Esophagus (tissue), 2 donors: ENCODE results near the gene PLEKHF1. TPM values are rescaled to one million over a fixed set of nuclear protein-coding genes. Genes with fewer than 3 reads are reported as not detected.

Experiments
- H3K27ac ChIP-seq, 2 donors: one replicate each; pipeline ENCODE4 v1.5.1; 2013; ENCODE audit warnings: low read depth in 2 of 2, mild to moderate bottlenecking in 2 of 2, inconsistent platforms in 1 of 2, low read length in 1 of 2, moderate library complexity in 1 of 2
- H3K27me3 ChIP-seq, 2 donors: one replicate each; pipeline ENCODE4 v1.6.1; 2013; ENCODE audit warnings: low read length in 2 of 2, control low read depth in 1 of 2, mild to moderate bottlenecking in 1 of 2; ENCODE audit not compliant: insufficient read depth in 2 of 2, control insufficient read depth in 1 of 2
- H3K36me3 ChIP-seq, 2 donors: one replicate each; pipeline ENCODE4 v1.6.1; 2013; ENCODE audit warnings: low read length in 1 of 2; ENCODE audit not compliant: control insufficient read depth in 2 of 2, insufficient read depth in 2 of 2
- H3K4me1 ChIP-seq, 2 donors: one replicate each; pipeline ENCODE4 v1.6.1; 2013; ENCODE audit warnings: low read length in 1 of 2; ENCODE audit not compliant: control insufficient read depth in 2 of 2, insufficient read depth in 2 of 2
- H3K4me3 ChIP-seq, 2 donors: one replicate each; pipeline ENCODE4 v1.5.1; 2013; ENCODE audit warnings: low read length in 2 of 2, mild to moderate bottlenecking in 2 of 2, low read depth in 1 of 2, moderate library complexity in 1 of 2
- H3K9me3 ChIP-seq, 2 donors: one replicate each; pipeline ENCODE4 v1.6.1; 2013; ENCODE audit warnings: mild to moderate bottlenecking in 2 of 2, low read depth in 1 of 2, low read length in 1 of 2, moderate library complexity in 1 of 2; ENCODE audit not compliant: control insufficient read depth in 2 of 2, insufficient read depth in 1 of 2
- WGBS, 2 donors: extraction: QIAGEN DNeasy Blood & Tissue Kit; methylation state at CpG; one replicate each; pipeline ENCODE4 v1.1.7; 2013; 5-methylcytosine and 5-hydroxymethylcytosine counted together
- polyA plus RNA-seq, 2 donors: library from polyadenylated mRNA; stranded (reverse); fragments of 200-250 nt; gene quantifications; one replicate each; pipeline ENCODE4 v1.2.3, GENCODE V29; 2013
- donor health status: healthy with polysubstance abuse.
- donor health status: Bipolar disorder and iron deficiency.

Gene PLEKHF1
- polyA plus RNA-seq, 2 donors, result 15.1 to 33.6 TPM

DNA sequence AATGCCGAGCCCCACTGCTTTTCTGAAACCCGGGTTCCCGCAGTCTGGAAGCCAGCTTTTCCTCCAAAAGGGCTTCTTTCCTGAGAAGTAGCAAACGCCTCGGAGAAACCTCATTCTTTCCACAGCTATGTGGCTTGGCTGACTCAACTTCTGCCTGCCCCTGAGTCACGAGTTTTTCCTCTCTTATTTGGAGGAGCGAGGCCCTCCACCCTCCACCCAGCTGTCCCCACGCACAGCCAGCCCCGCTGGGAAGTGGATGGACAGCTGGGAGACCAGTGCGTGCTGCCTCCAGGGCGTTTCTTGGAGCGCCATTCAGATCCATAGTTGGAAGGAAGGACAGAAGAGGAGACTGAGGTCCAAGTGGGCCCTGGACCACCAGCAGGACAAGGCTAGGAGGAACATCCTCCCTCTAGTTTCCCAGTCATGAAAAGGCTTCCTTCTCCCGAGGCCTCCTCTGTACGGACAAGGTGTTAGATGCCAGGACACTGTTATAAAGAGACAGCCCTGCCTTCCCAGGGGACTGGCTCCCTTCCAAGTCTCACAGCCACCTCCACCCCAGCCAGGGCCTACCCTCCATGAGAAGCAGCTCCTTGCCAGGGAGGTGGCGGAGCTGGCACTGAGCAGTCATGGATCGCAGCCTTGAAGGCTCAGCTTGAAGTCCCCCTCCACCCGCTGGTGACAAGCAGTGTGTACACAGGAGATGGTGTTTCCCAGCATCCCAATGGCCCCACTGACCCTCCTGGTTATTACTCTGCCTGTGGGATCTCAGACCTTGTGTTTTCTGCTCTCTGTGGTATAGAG, 2.5 kb upstream of the PLEKHF1 start:
- Histone ChIP-seq H3K9me3 (no peaks in the 10 kb centered on the region), H3K4me1 (peaks cover 11 to 21% of the 10 kb centered on the region in 2 donors), H3K27ac (peak overlapping the region; percentile 76 to 85), H3K4me3 (no peak overlapping the region), H3K36me3 (no peaks in the 10 kb centered on the region), H3K27me3 (no peaks in the 10 kb centered on the region)
- 22 to 28% methylated on average over 17 of the region's 17 CpGs for WGBS, 2 donors

DNA sequence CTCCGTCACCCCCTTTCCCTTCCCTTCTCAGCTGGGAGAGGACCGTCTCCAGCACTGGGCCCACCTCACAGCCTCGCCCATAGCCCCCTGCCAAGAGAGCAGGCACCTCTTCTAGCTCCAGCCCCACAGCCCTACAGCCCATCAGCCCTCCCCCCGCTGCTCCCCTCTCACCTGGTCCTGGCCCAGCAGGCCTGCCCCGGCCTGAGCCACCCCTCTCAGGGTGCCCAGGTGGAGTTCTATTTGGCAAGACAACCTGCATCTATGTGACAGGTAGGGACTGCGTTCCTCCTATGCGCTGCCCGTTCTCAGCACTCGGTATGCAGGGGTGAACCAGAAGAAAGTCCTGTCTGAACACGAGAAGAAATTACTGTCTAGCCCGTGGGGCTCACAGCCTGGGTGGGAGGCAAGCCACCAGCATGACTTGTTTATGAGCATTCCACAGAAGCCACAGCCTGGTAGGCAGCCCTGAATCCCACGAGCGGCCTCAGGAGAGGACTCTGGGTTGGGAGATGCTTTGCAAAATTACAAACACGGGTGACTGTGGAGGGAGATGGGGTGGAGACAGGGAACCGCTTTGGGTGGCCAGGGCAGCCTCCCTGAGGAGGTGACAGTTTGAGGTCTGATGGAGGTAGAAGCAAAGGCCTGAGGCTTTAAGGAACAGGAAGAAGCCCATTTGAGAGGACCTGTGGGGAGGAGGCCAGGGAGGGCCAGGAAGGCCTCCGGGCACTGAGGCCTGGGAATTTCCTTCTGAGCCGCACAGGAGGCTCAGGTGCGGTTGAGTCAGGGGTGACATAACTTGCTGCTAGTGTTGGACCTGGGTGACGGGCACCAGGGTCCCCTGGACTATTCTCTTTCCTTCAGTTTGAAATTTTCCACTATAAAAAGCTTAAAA, 1.2 kb upstream of the PLEKHF1 start:
- Histone ChIP-seq H3K4me3 (peak overlapping the region in 1 of 2 donors; percentile 86), H3K27ac (peak overlapping the region; percentile 76 to 79), H3K9me3 (no peaks in the 10 kb centered on the region), H3K27me3 (no peaks in the 10 kb centered on the region), H3K4me1 (peaks cover 14 to 25% of the 10 kb centered on the region in 2 donors), H3K36me3 (no peaks in the 10 kb centered on the region)
- WGBS, 2 donors, result 53 to 68% methylated on average over 18 to 19 of the region's 19 CpGs

- Histone ChIP-seq H3K9me3 (no peaks in the 10 kb centered on the region), H3K27ac (peak overlapping the region; percentile 63 to 79), H3K36me3 (no peaks in the 10 kb centered on the region), H3K27me3 (no peaks in the 10 kb centered on the region), H3K4me1 (peaks cover 14 to 25% of the 10 kb centered on the region in 2 donors), H3K4me3 (peak overlapping the region; percentile 84 to 86)
- 21 to 30% methylated on average over 19 to 22 of the region's 22 CpGs for WGBS, 2 donors
These were observed 477 bp upstream of the PLEKHF1 start for GRCh38 chr19:29664753-29665214.

GRCh38 chr19:29665826-29666577, 741 bp downstream of the PLEKHF1 start:
- H3K4me1 ChIP-seq, result peaks cover 14 to 25% of the 10 kb centered on the region in 2 donors

GRCh38 chr19:29666578-29667386, 1.5 kb downstream of the PLEKHF1 start:
- 19 to 21% methylated on average over 20 of the region's 20 CpGs for WGBS, 2 donors
- Histone ChIP-seq H3K27ac (peak overlapping the region; percentile 78 to 89), H3K36me3 (no peaks in the 10 kb centered on the region), H3K9me3 (no peaks in the 10 kb centered on the region), H3K27me3 (no peaks in the 10 kb centered on the region), H3K4me1 (peaks cover 14 to 29% of the 10 kb centered on the region in 2 donors), H3K4me3 (peak overlapping the region; percentile 84 to 86)

More at GRCh38 chr19:29665826-29666577, 741 bp downstream of the PLEKHF1 start:
- Histone ChIP-seq H3K36me3 (no peaks in the 10 kb centered on the region), H3K4me3 (peak overlapping the region; percentile 84 to 86), H3K9me3 (no peaks in the 10 kb centered on the region), H3K27ac (peak overlapping the region; percentile 78 to 89), H3K27me3 (no peaks in the 10 kb centered on the region)
- WGBS, 2 donors, result 3 to 5% methylated on average over 30 of the region's 30 CpGs

- Histone ChIP-seq H3K36me3 (no peaks in the 10 kb centered on the region), H3K4me3 (peak overlapping the region; percentile 84 to 86), H3K27ac (peak overlapping the region; percentile 78 to 89), H3K27me3 (no peaks in the 10 kb centered on the region), H3K4me1 (peaks cover 14 to 30% of the 10 kb centered on the region in 2 donors), H3K9me3 (no peaks in the 10 kb centered on the region)
- 70 to 72% methylated on average over 11 of the region's 11 CpGs for WGBS, 2 donors
These were observed 2.1 kb downstream of the PLEKHF1 start for GRCh38 chr19:29667387-29667783.

DNA sequence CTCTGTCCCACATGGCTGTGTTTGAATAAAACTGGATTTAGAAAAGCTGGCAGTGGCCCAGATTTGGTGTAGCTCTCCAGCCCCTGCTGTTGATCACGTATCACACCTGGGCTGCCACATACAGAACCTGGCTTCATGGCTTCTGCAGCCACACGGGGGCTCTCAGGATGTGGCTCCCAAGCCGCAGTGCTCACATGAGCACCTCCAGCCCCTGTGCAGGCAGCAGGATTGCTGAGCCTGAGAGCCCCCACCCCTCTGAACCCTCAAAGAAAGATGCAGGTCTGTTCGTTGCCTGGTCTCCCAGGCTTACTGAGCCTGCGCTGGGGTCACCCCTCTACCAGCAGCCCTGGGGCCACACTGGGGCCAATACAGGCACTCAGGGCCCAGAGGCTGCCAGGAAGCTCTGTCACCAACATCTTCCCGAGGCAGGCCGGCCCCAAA, 2.7 kb downstream of the PLEKHF1 start:
- Histone ChIP-seq H3K4me3 (peak overlapping the region in 1 of 2 donors; percentile 86), H3K4me1 (peaks cover 14 to 29% of the 10 kb centered on the region in 2 donors), H3K36me3 (no peaks in the 10 kb centered on the region), H3K9me3 (no peaks in the 10 kb centered on the region), H3K27ac (peak overlapping the region; percentile 15 to 89), H3K27me3 (no peaks in the 10 kb centered on the region)
- WGBS, 2 donors, result 61% methylated on average over 7 of the region's 7 CpGs

DNA sequence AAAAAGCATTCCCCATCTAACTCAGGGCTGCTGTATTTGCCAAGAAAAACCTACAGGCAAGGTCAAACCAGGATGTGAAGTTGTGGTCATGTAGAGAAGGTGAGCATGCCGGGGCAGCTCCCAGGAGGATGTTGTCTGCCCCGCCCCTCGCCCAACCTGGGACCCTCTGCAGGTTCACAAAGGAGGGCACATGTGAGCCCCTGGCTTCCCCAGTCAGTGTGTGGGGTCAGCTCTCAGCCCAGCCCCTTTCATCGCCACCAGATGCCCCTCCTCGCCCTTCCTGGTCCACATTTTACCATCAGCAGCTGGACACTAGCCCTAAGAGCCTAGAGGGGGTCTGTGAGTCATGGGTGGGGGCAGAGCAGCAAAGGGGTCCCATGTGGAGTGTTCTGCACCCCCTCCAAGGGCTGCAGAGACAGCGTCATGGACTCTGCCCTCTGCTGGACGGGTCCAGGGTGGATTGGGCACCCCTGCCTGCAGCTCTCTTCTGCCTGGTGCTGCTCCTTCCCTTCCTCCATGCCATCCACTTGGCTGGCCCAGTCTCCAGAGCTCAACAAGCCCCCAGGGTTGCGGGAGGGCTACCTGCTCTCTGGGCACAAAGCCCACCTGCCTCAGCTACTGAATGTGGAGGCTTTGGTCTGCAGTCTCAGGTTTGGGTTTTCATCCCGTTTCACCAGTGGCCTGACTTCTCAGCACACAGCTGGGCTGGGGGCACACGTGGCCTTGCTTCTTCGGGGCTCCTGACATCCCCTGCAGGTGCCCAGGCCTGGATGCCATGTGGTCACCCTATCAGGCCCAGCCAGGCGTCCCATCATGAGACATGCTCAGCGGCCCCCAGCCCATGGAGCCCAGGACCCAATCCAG, 3.7 kb downstream of the PLEKHF1 start:
- H3K27me3 ChIP-seq, result no peaks in the 10 kb centered on the region
- H3K4me3 ChIP-seq, result no peak overlapping the region
- peaks cover 0 to 4% of the 10 kb centered on the region in 2 donors for H3K36me3 ChIP-seq
- peak overlapping the region in 1 of 2 donors; percentile 9 for H3K27ac ChIP-seq
- no peaks in the 10 kb centered on the region for H3K9me3 ChIP-seq
- peaks cover 14 to 24% of the 10 kb centered on the region in 2 donors for H3K4me1 ChIP-seq
- 79 to 80% methylated on average over 13 of the region's 13 CpGs for WGBS, 2 donors
